Skeletal muscle satellite cell (primary cell): ENCODE results near the gene PHF5A.
"Not testable (repeated sequence)": the region's sequence is repeated elsewhere in the genome, so short reads cannot be mapped to it uniquely, and the experiment has no call there.

Experiments
- H3K27me3 ChIP-seq: 2 replicates; pipeline ENCODE4 v1.7.0; 2013; ENCODE audit warnings: low read length; ENCODE audit not compliant: control insufficient read depth, insufficient read depth
- H3K36me3 ChIP-seq: 2 replicates; pipeline ENCODE4 v1.7.0; 2013; ENCODE audit warnings: mild to moderate bottlenecking, control low read depth, low read length; ENCODE audit not compliant: insufficient read depth
- H3K4me1 ChIP-seq: 2 replicates; pipeline ENCODE4 v1.7.0; 2013; ENCODE audit warnings: low read length; ENCODE audit not compliant: control insufficient read depth, insufficient read depth
- H3K4me2 ChIP-seq: 2 replicates; pipeline ENCODE4 v1.7.0; 2013; ENCODE audit warnings: mild to moderate bottlenecking, low read length
- H3K4me3 ChIP-seq: 2 replicates; pipeline ENCODE4 v1.7.0; 2013; ENCODE audit warnings: low read length
- H3K9ac ChIP-seq: 2 replicates; pipeline ENCODE4 v1.7.0; 2013; ENCODE audit warnings: mild to moderate bottlenecking, low read depth, low read length, moderate library complexity
- H3K9me3 ChIP-seq: replicated peaks from 2 replicates; pipeline ENCODE4 v1.7.0; 2013; ENCODE audit warnings: mild to moderate bottlenecking, control low read depth, low read length

Gene PHF5A

DNA sequence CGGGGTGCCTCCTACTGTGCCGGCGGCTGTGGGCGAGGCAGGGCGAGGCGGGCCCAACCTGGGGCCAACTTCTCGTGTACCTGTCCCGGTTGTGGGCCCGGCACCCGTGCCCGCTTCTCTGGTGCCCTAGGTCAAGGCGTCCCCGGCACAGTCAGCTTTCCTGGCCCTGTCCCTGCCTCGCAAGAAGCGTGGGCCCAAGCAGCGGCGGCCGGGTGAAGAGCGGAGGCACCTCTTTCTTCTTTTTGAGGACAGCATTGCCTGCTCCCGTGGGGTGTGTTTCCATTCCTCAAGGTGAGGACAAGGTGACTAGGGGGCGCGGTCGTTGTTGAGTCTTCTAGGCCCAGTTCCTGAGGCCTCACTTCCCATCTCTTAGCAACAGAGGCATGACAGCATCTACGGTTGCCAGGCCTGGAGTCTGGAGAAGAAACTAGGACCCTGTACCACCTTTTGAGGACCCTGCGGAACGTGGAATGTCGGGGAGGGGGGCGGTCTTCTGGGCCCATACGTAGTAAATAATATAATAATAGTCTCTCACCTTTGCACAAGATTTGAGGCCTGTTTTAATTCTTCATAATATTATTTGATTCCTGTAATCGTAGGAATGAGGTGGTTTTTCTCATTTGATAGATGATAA, 843 bp upstream of the PHF5A start:
- Histone ChIP-seq H3K4me2 (peak overlapping the region; percentile 76), H3K9me3 (no peaks in the 10 kb centered on the region), H3K27me3 (no peaks in the 10 kb centered on the region), H3K4me3 (peak overlapping the region; percentile 88), H3K9ac (peak overlapping the region; percentile 85), H3K4me1 (peaks cover 9% of the 10 kb centered on the region), H3K36me3 (peaks cover 29% of the 10 kb centered on the region)

GRCh38 chr22:41461901-41462300, 6.6 kb downstream of the PHF5A start:
- H3K9ac ChIP-seq, result no peak overlapping the region
- no peaks in the 10 kb centered on the region for H3K27me3 ChIP-seq
- H3K4me2 ChIP-seq, result no peak overlapping the region
- H3K4me1 ChIP-seq, result no peaks in the 10 kb centered on the region
- no peak overlapping the region for H3K4me3 ChIP-seq
- peaks cover 46% of the 10 kb centered on the region for H3K36me3 ChIP-seq
- no peaks in the 10 kb centered on the region for H3K9me3 ChIP-seq

- H3K9me3 ChIP-seq, H3K4me1 ChIP-seq, H3K27me3 ChIP-seq, H3K4me3 ChIP-seq, H3K4me2 ChIP-seq, H3K9ac ChIP-seq: not testable (repeated sequence)
- H3K36me3 ChIP-seq, result peaks cover 33% of the 10 kb centered on the region
These were observed 8.4 kb downstream of the PHF5A start for GRCh38 chr22:41460071-41460470.

DNA sequence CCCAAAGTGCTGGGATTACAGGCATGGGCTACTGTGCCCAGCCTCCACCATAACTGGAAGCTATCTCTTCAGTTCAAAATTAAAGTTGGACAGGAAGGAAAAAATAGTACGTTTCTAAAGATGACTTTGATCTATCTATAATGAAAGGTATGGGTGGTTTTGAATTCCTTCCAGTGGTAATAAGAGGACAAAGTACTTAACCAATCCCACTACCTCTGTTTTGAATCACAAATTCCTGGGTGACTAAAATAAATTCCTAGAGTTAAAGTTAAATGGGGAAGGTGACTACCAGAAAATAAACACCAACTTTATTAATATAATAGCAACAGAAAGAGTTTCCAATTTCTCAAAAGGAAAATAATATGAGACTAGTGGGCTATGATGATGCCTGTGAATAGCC, 9.1 kb downstream of the PHF5A start:
- Histone ChIP-seq H3K9me3 (no peaks in the 10 kb centered on the region), H3K4me3 (no peak overlapping the region), H3K4me1 (no peaks in the 10 kb centered on the region), H3K9ac (no peak overlapping the region), H3K4me2 (no peak overlapping the region), H3K27me3 (no peaks in the 10 kb centered on the region), H3K36me3 (peaks cover 27% of the 10 kb centered on the region)

DNA sequence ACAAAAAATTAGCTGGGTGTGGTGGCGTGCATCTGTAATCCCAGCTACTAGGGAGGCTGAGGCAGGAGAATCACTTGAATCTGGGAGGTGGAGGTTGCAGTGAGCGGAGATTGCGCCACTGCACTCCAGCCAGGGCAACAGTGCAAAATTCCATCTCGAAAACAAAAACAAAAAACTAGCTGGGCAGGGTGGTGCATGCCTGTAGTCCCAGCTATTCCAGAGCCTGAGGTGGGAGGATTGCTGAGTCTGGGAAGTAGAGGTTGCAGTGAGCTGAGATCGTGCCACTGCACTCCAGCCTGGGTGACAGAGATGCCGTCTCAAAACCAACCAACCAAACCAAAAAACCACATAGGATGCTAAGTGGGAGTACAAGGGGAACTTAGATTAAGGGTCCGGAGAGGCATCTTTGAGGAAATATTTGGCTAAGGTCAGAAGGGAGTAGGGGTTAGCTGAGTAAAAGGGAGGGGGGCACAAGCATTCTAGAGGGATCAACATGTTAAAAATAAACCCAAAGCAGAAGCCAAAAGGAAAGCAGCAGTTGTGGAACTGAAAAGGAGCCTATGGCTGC, 10.2 kb downstream of the PHF5A start:
- Histone ChIP-seq H3K9ac (no peak overlapping the region), H3K9me3 (no peaks in the 10 kb centered on the region), H3K4me3 (no peak overlapping the region), H3K27me3 (no peaks in the 10 kb centered on the region), H3K4me1 (no peaks in the 10 kb centered on the region), H3K4me2 (no peak overlapping the region), H3K36me3 (peaks cover 19% of the 10 kb centered on the region)

DNA sequence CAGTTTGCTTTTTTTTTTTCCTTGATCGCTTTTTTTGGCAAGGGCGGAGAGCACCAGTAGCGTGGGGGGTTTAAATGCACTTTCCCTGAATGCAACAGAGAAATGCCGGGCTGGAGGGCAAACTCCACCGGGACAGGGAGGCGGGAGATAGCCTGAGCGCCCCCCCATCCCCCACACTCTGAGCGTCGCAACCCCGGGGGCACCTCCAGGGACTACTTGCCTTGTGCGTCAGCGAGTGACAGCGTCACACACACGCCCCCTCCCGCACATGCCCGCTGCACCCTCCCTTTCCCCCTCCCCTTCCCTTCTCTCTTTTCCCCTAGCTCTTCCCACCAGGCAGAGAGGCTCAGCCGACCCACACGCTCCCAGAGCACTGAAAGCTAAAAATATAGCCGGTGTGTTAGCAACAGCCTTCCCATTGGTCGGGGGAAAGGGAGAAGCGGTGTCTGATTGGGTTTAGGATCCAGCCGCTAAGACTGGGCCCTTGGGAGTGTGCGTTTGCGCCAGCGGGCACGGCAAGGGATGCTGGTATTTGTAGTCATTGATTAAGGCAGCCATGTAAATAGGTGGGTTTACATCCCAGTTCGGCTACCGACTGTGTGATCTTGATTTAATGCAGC, 20.2 kb downstream of the PHF5A start:
- Histone ChIP-seq H3K9me3 (no peaks in the 10 kb centered on the region), H3K4me1 (peaks cover 5% of the 10 kb centered on the region), H3K9ac (peak overlapping the region; percentile 91), H3K4me3 (peak overlapping the region; percentile 94), H3K27me3 (no peaks in the 10 kb centered on the region), H3K36me3 (peaks cover 5% of the 10 kb centered on the region), H3K4me2 (peak overlapping the region; percentile 99)

- Histone ChIP-seq H3K4me2 (peak overlapping the region; percentile 99), H3K9ac (peak overlapping the region; percentile 91), H3K36me3 (peaks cover 12% of the 10 kb centered on the region), H3K4me3 (peak overlapping the region; percentile 94), H3K27me3 (no peaks in the 10 kb centered on the region), H3K4me1 (peaks cover 11% of the 10 kb centered on the region), H3K9me3 (no peaks in the 10 kb centered on the region)
These were observed 20.9 kb downstream of the PHF5A start for GRCh38 chr22:41447435-41448188.

- H3K4me2 ChIP-seq, result peak within 1 kb of the TSS; percentile 99
- no peaks in the 10 kb centered on the region for H3K9me3 ChIP-seq
- peaks cover 18% of the 10 kb centered on the region for H3K36me3 ChIP-seq
- peak within 1 kb of the TSS; percentile 94 for H3K4me3 ChIP-seq
- no peaks in the 10 kb centered on the region for H3K27me3 ChIP-seq
- peaks cover 11% of the 10 kb centered on the region for H3K4me1 ChIP-seq
- H3K9ac ChIP-seq, result peak within 1 kb of the TSS; percentile 91
These were observed 21.7 kb downstream of the PHF5A start, which contains the start of gene TOB2 for GRCh38 chr22:41446639-41447434. TSS of gene TOB2 (minus strand) at chr22:41446801. CDS start at chr22:41437345, 9,456 bp downstream.

DNA sequence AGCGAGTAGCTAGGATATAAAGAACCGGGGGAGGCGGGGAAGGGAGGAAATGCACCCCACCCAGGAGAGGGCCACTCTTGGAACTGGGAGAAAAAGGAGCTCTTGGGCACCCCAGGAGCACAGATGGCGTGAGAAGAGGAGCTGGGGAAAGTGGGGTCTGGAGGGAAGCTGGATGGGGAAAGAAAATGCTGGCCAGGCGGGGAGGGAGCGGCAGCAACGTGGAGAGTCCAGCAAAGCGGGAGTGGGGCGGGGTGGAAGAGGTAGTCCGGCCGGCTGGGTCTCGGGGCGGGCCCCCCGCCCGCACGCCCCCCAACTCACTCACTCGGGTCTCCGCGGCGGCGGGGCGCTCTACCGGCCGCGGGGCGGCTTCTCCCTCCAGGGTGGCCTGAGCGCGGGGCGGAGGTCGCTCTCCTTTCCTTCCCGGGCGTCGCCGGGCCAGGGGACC, 22.4 kb downstream of the PHF5A start:
- H3K9me3 ChIP-seq, result no peaks in the 10 kb centered on the region
- H3K27me3 ChIP-seq, result no peaks in the 10 kb centered on the region
- H3K36me3 ChIP-seq, result peaks cover 20% of the 10 kb centered on the region
- peak overlapping the region; percentile 99 for H3K4me2 ChIP-seq
- H3K4me3 ChIP-seq, result peak overlapping the region; percentile 94
- peaks cover 11% of the 10 kb centered on the region for H3K4me1 ChIP-seq
- peak overlapping the region; percentile 91 for H3K9ac ChIP-seq

DNA sequence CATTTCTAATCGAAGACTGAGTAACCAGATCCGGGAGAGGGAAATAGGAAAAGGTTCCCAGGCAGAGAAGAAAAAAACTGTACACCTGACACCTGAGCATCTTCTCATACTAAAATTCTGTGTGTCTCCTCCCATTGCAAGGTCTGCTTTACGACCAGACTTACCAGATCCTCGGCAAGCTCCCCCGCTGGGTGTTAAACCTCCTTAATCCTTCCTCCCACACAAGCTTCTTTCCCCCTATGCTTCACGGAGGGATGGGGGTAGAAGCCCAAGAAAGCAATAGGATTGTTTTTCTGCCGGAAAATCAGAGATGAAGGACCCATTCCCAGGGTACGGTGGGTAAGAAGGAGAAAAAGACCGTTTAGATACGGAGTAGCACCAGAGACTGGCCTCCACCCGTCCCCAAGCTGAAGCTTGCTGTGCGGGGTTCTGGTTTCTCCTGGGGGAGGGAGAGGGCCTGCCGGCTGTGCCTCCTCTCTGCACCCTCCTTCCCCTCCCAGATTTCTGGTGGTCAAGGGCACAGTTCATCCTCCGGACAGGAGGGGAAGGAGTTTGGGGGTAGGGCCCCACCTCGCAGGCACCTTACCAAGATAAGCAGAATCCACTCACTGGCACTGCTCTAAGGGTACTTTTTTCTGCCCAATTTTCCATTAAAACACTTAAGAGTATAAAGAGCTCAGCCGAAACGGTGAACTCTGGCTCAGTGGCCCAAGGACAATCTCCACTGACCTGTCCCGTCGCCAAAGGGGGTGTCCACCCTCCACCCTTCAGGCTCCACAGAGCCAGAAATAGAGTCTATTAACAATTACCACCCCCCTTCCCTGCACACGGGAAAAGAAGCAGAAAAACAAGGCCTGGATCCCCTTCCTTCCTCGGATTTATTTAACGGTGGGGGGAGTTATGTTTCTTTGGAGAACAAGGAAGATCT, 23.1 kb downstream of the PHF5A start:
- Histone ChIP-seq H3K9ac (peak overlapping the region; percentile 91), H3K27me3 (no peaks in the 10 kb centered on the region), H3K9me3 (no peaks in the 10 kb centered on the region), H3K4me3 (peak overlapping the region; percentile 94), H3K36me3 (peaks cover 24% of the 10 kb centered on the region), H3K4me1 (peaks cover 11% of the 10 kb centered on the region), H3K4me2 (peak overlapping the region; percentile 99)
